Rectal smooth muscle tissue (tissue), 1 donor: Measurements from ENCODE around the gene SULT1C3.
A peak's percentile ranks its signal among the peaks of the same experiment; 100 is the strongest.
"Not testable (repeated sequence)": the region's sequence is repeated elsewhere in the genome, so short reads cannot be mapped to it uniquely, and the experiment has no call there.

Experiments
- H3K27ac ChIP-seq: one replicate; pipeline ENCODE4 v1.7.0; 2013; ENCODE audit warnings: low read depth, low read length, inconsistent platforms
- H3K27me3 ChIP-seq: one replicate; pipeline ENCODE4 v1.7.0; 2013; ENCODE audit warnings: low read length; ENCODE audit not compliant: control insufficient read depth, insufficient read depth
- H3K36me3 ChIP-seq: one replicate; pipeline ENCODE4 v1.7.0; 2013; ENCODE audit warnings: low read length; ENCODE audit not compliant: control insufficient read depth, insufficient read depth
- H3K4me1 ChIP-seq: one replicate; pipeline ENCODE4 v1.7.0; 2013; ENCODE audit warnings: low read length; ENCODE audit not compliant: control insufficient read depth, insufficient read depth
- H3K4me3 ChIP-seq: one replicate; pipeline ENCODE4 v1.7.0; 2013; ENCODE audit warnings: low read length
- H3K9ac ChIP-seq: one replicate; pipeline ENCODE4 v1.7.0; 2013; ENCODE audit warnings: low read length

The SULT1C3 gene

DNA sequence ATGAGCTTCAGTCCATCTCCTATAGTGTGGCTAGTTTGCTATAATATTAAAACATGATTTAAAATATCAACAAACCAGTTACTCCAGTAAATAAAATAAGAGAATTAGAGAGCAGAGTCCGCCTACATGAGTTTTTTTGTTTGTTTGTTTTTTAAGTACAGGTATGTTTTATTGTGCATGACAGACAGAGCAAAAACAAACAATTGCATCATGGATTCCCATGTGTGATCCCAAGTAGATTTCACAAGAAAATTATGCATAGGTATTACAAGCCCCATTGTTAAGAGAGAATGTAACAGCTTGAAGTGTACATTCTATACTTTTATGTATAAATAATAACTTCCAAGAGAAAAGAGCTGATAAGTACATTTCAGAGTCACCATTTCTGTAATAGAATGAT lies 21.0 kb downstream of the SULT1C3 start:
- Histone ChIP-seq H3K36me3 (no peaks in the 10 kb centered on the region), H3K27ac (no peak overlapping the region), H3K4me1 (no peaks in the 10 kb centered on the region), H3K4me3 (no peak overlapping the region), H3K9ac (no peak overlapping the region), H3K27me3 (no peaks in the 10 kb centered on the region)

DNA sequence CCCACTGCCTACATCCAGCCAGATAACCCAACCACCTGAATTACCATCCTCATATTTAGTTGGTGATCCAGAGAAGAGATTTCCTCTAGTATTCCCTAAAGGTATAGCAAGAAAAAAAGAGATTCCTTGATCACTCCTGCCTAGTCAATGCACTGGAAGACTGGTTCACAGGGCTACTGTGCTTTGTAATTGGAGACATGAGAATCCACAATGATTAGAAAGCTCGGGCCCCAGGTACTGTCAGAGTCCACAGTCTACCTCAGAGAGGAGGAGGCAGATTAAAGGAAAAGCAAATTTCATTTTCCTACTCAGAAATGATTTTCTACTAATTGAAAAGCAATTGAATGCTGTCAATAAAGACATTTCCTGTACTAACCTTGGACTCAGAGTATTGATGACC lies 22.3 kb downstream of the SULT1C3 start:
- no peaks in the 10 kb centered on the region for H3K27me3 ChIP-seq
- H3K4me3 ChIP-seq, result no peak overlapping the region
- no peak overlapping the region for H3K27ac ChIP-seq
- no peak overlapping the region for H3K9ac ChIP-seq
- no peaks in the 10 kb centered on the region for H3K36me3 ChIP-seq
- H3K4me1 ChIP-seq, result no peaks in the 10 kb centered on the region

DNA sequence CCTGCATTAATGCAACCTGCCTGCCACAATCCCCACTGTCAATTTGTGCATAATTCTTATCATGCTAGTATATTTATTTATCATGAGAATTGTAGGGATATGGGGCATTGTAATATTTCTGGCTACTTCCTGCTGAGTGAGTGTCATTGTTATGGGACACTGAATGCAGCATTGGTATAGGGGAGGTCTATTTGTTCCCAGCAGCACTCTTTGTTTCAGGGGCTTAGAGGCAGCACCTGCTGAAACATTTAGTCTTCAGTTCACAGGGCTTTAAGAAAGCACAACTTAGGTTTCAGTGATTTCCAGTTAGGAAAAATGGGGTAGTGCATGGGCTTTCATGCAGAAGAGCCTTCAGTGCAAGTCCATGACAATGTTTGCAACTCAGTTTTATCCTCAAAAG lies 23.6 kb downstream of the SULT1C3 start:
- Histone ChIP-seq H3K4me1 (no peaks in the 10 kb centered on the region), H3K36me3 (no peaks in the 10 kb centered on the region), H3K27ac (no peak overlapping the region)

DNA sequence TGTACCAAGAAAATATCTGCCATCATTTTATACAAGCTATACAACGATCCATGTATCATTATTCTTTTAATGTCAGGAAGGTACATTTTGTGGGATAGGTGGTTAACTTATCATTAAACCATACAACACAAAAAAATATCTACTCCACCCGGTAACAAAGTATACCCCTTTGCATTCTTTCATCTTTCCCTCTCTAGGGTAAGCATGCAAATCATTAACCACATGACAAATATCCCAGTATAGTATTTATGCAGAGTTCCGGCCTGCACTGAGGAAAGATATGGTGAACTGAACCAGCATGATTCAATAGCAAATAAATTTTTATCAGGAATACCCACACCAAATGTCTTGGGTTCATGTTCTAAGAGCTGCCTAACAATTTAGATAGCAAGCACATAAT lies 26.4 kb downstream of the SULT1C3 start:
- Histone ChIP-seq H3K27ac (no peak overlapping the region), H3K36me3 (no peaks in the 10 kb centered on the region), H3K4me1 (no peaks in the 10 kb centered on the region), H3K9ac (no peak overlapping the region), H3K4me3 (no peak overlapping the region), H3K27me3 (no peaks in the 10 kb centered on the region)

More for the DNA sequence above, 23.6 kb downstream of the SULT1C3 start:
- Histone ChIP-seq H3K27me3 (no peaks in the 10 kb centered on the region), H3K4me3 (no peak overlapping the region), H3K9ac (no peak overlapping the region)

DNA sequence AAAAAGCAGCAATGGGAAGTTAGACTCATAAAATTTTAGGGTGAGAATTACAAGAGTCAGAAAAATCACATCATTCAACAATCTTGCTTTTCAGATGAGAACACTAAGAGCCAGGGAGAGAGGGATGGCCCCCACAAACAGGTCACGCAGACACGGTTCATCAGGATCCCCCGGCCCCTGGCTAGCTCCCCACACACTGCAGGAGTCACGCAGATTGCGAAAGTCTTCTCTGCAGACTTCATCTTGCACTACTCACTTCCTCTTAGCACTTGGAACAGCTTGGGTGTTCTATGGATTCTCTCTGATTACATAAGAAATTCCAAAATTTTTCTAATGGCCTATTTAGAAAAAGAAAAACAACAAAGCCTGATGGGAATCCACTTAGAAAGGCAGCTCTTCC lies 27.3 kb downstream of the SULT1C3 start:
- Histone ChIP-seq H3K27me3 (no peaks in the 10 kb centered on the region), H3K4me3 (no peak overlapping the region), H3K9ac (no peak overlapping the region), H3K36me3 (no peaks in the 10 kb centered on the region), H3K27ac (no peak overlapping the region), H3K4me1 (no peaks in the 10 kb centered on the region)

DNA sequence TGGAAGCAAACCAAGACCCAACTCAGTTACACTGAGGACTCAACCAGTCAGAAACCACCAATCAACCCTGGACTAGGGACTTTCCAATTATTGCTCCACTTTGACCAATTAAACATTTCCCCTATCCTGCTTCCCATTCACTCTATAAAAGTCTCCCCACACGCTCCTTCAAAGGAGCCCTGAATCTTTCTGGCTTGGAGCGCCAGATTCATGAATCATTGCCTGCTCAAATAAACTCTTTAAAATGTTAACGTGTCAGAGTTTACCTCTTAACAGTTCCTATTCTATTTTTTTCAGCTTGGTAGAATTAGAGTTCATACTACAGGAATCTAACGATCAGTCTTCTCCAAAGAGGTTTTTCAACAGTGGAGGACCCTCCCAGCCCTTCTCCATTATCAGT lies 28.2 kb downstream of the SULT1C3 start:
- no peaks in the 10 kb centered on the region for H3K27me3 ChIP-seq
- no peak overlapping the region for H3K9ac ChIP-seq
- H3K4me1 ChIP-seq, result no peaks in the 10 kb centered on the region
- H3K36me3 ChIP-seq, result no peaks in the 10 kb centered on the region
- no peak overlapping the region for H3K4me3 ChIP-seq
- no peak overlapping the region for H3K27ac ChIP-seq

DNA sequence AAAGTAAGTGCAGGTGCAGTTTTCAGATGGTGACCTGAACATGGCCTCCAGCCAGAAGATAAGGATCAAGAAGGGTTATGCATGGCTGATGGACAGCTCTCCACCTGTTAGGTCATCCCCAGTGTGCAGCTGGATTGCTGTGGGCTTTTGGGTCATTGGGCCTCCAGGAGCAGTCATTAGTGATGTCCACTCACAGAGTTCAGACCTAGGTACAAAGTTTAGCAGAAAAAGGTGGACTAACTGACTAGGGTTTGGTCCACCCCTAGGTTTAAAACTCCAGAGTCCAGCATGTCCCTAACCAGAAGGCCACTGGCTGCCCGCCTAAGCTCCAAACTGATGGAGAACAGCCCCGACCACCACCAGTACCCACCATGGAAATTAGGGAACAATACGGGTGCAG lies 30.6 kb downstream of the SULT1C3 start:
- H3K27me3 ChIP-seq, result no peaks in the 10 kb centered on the region
- H3K27ac ChIP-seq, result no peak overlapping the region
- no peaks in the 10 kb centered on the region for H3K36me3 ChIP-seq
- H3K4me3 ChIP-seq, result no peak overlapping the region
- H3K4me1 ChIP-seq, result no peaks in the 10 kb centered on the region
- no peak overlapping the region for H3K9ac ChIP-seq

DNA sequence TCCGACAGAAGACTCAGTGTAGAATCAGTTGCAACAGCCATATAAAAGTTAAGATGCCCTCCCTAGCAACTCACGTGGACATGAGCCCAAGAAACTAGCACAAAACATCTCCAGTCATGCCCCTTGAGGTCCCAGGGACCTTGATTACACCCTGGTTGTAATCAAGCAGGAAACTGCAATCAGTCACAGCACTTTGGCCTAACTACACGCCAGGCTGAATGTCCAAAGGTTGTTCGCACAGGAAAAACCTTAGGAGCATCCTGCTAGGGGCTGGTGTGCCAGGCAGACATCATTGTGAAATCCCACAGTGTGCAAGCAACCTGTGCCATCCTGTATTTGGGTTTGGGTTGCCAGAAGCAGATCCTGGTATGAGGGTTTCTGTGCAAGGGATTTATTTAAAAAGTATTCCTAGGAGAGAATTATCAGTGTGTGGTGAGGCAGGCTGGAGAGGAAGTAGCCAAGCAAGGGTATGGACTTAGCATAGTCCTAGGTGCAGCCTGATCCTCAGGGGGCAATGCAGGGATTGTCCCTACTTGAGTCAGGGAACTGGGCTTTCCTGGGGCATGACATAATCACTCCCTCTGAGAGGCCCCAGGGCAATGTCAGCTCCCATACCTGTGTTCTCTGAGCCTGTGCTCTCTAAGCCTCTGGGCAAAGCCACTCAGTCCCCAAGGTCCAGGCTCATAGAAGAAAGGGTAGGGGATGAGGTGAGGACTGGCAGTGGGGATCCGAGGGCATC lies 31.2 kb downstream of the SULT1C3 start:
- Histone ChIP-seq H3K4me1 (no peaks in the 10 kb centered on the region), H3K27ac (no peak overlapping the region), H3K4me3 (no peak overlapping the region), H3K27me3 (no peaks in the 10 kb centered on the region), H3K9ac (no peak overlapping the region), H3K36me3 (no peaks in the 10 kb centered on the region)

DNA sequence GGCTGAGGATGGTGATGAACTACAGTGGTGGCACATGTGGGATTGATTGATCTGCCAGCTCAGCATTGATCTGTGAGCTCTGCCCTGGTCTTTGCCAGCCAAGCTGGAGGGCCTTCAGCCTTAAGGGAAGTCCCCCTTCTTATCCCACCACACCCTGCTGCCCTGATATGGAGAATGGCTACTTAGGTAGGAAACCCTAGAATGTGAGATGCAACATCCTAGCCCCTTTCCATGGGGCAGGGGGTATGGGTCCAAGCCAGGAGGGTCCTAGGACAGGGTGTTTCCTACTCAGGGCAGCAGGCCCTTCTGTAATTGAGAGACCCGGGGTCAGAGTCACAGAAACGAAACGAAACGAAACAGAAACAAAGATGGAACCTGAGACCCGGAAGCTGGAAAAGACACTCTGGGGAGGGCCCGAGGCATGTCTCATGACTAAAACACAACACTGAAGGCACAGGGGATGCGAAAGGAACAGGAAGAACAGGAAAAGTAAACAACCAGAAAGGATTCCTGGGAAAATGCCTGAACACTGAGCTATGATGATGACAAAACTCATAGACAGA lies 32.0 kb downstream of the SULT1C3 start:
- no peak overlapping the region for H3K9ac ChIP-seq
- H3K4me1 ChIP-seq, result no peaks in the 10 kb centered on the region
- H3K36me3 ChIP-seq, result no peaks in the 10 kb centered on the region
- no peaks in the 10 kb centered on the region for H3K27me3 ChIP-seq
- no peak overlapping the region for H3K27ac ChIP-seq
- H3K4me3 ChIP-seq, result peak overlapping the region; percentile 40

DNA sequence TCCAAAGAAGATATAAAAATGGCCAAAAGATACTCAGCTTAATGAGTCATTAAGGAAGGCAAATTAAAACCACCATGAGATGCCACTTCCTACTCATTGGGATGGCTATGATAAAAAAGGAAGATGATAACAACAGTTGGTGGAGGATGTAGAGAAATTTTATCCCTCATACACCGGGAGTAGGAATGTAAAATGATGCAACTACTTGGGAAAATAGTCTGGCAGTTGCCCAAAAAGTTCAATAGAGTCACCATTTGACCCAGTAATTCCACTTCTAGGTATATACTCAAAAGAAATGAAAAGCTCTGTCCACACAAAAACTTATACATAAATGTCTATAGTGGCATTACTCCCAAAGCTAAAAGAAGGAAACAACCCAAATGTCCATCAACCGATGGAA lies 38.9 kb downstream of the SULT1C3 start:
- no peak overlapping the region for H3K9ac ChIP-seq
- H3K36me3 ChIP-seq, result no peaks in the 10 kb centered on the region
- H3K4me3 ChIP-seq, result no peak overlapping the region
- H3K27me3 ChIP-seq, result no peaks in the 10 kb centered on the region
- no peaks in the 10 kb centered on the region for H3K4me1 ChIP-seq
- no peak overlapping the region for H3K27ac ChIP-seq

DNA sequence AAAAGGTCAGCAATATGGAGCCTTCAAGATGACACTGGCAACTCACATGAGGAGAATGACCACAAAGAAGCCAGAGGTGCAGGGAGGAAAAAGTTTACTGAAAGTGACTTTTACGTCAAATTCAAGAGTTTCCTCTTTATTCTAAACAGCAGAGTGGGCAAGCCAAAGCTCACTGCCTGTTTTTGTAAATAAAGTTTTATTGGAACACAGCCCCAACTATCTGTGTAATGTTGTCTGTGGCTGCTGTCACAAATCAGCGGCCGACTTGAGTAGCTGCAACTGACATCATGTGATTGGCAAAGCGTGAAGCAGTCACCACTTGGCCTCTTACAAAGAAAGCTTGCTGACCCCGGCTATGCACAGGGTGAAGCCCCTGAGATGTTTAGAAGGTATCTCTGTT lies 39.7 kb downstream of the SULT1C3 start:
- Histone ChIP-seq H3K9ac (no peak overlapping the region), H3K27me3 (no peaks in the 10 kb centered on the region), H3K27ac (no peak overlapping the region), H3K4me3 (no peak overlapping the region), H3K4me1 (no peaks in the 10 kb centered on the region), H3K36me3 (no peaks in the 10 kb centered on the region)

DNA sequence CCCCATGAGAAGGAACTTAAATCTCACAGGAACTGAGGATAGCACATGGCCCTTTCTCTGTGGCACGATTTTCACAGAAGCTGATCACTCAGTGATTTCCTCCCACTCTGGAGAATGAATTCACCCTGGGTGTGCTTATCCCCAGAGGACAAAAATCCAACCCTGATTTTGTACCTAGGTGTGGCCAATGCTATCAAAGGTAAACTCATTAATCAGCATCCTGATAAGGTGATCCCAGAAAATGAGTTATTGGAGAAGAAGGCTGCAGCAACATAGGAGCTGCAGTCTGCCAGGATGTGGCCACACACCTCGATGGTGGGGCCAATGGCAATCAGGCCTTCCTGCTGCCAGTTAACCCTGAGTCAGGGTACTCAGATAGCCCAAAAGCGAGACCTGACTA lies 40.7 kb downstream of the SULT1C3 start:
- no peak overlapping the region for H3K4me3 ChIP-seq
- no peak overlapping the region for H3K27ac ChIP-seq
- H3K4me1 ChIP-seq, result no peaks in the 10 kb centered on the region
- no peaks in the 10 kb centered on the region for H3K36me3 ChIP-seq
- no peaks in the 10 kb centered on the region for H3K27me3 ChIP-seq
- no peak overlapping the region for H3K9ac ChIP-seq

DNA sequence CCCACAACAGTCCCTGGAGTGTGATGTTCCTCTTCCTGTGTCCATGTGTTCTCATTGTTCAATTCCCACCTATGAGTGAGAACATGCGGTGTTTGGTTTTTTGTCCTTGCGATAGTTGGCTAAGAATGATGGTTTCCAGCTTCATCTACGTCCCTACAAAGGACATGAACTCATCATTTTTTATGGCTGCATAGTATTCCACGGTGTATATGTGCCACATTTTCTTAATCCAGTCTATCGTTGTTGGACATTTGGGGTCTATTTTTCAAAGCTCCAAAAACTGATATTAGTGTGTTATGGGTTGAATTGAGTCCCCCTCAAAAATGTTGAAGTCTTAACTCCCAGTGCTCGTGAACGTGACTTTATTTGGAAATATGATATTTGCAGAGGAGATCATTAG lies 44.8 kb downstream of the SULT1C3 start:
- not testable (repeated sequence) for H3K9ac ChIP-seq, H3K27ac ChIP-seq, H3K4me3 ChIP-seq, H3K27me3 ChIP-seq, H3K36me3 ChIP-seq, H3K4me1 ChIP-seq
